H1 (cell line): ENCODE data around the gene FCN2.

ENCODE experiments used
- EZH2 ChIP-seq: fragments of 200-600 bp; sonication (generic); IDR thresholded peaks from 2 replicates; pipeline ENCODE4 v1.7.1; 2012; ENCODE audit warnings: low read depth, mild to moderate bottlenecking, moderate library complexity, low read length, inconsistent platforms; ENCODE audit not compliant: severe bottlenecking
- GTF2F1 ChIP-seq: IDR thresholded peaks from 2 replicates; pipeline ENCODE4 v1.6.1; 2012; ENCODE audit warnings: low read depth, low read length, improper control_type of control experiment, borderline replicate concordance
- POLR2A ChIP-seq, 2 experiments: IDR thresholded peaks; 1 replicate in 1 of 2; 2 replicates in 1 of 2; pipeline ENCODE4 v1.6.1; 2011; ENCODE audit warnings: low read depth in 2 of 2, low read length in 2 of 2, mild to moderate bottlenecking in 2 of 2; ENCODE audit errors: control extremely low read depth in 1 of 2
- POLR2AphosphoS5 ChIP-seq: IDR thresholded peaks from 2 replicates; pipeline ENCODE4 v1.6.1; 2011; ENCODE audit warnings: low read depth, low read length
- RAD21 ChIP-seq, 2 experiments: IDR thresholded peaks in 1 of 2; conservative IDR thresholded peaks in 1 of 2; 2 replicates each; pipeline ENCODE4 v1.6.1; 2011; ENCODE audit warnings: low read depth in 2 of 2, low read length in 2 of 2, improper control_type of control experiment in 1 of 2, inconsistent platforms in 1 of 2, mild to moderate bottlenecking in 1 of 2, moderate library complexity in 1 of 2
- RXRA ChIP-seq: IDR thresholded peaks from 2 replicates; pipeline ENCODE4 v1.6.1; 2011; ENCODE audit warnings: low read depth, mild to moderate bottlenecking, low read length, moderate library complexity; ENCODE audit not compliant: insufficient read depth
- SIN3A ChIP-seq, 2 experiments: IDR thresholded peaks in 1 of 2; conservative IDR thresholded peaks in 1 of 2; 2 replicates each; pipeline ENCODE4 v1.6.1; 2011 to 2012; ENCODE audit warnings: low read length in 2 of 2, improper control_type of control experiment in 1 of 2, low read depth in 1 of 2, mild to moderate bottlenecking in 1 of 2
- SUZ12 ChIP-seq: fragments of 200-600 bp; sonication (generic); IDR thresholded peaks from 2 replicates; pipeline ENCODE4 v1.6.1; 2012; ENCODE audit warnings: mild to moderate bottlenecking, inconsistent platforms, low read length, moderate library complexity, mixed read lengths
- YY1 ChIP-seq: IDR thresholded peaks from 2 replicates; pipeline ENCODE4 v1.6.1; 2011; ENCODE audit warnings: low read depth, mild to moderate bottlenecking, low read length
- ZNF274 ChIP-seq: IDR thresholded peaks from 2 replicates; pipeline ENCODE4 v1.7.0; 2012; ENCODE audit warnings: low read length, borderline replicate concordance; ENCODE audit errors: extremely low read depth
- TF ChIP-seq, protein P1 (sequence below), 3 experiments: IDR thresholded peaks; 1 replicate in 2 of 3; 2 replicates in 1 of 3; pipeline versions ENCODE4 v1.5.1 to v1.6.1; 2011; ENCODE audit warnings: low read length in 3 of 3, mild to moderate bottlenecking in 3 of 3, inconsistent platforms in 2 of 3, low read depth in 1 of 3, moderate library complexity in 1 of 3; ENCODE audit not compliant: insufficient read depth in 1 of 3; ENCODE audit errors: control extremely low read depth in 1 of 3

GRCh38 chr9:134837529-134837928 lies 43.1 kb upstream of the FCN2 start:
- TF ChIP-seq POLR2A (IDR thresholded peaks at IDR 0.05; ENCODE audit: control extremely low read depth in 1 of 2, low read depth in 2 of 2, low read length in 2 of 2) (no peak), EZH2 (no peak), SUZ12 (no peak), SIN3A (conservative IDR thresholded peaks at IDR 0.05 in 1 of 2, IDR thresholded peaks at IDR 0.05 in 1 of 2; ENCODE audit: low read depth in 1 of 2, low read length in 2 of 2) (no peak), YY1 (no peak), POLR2AphosphoS5 (no peak), RAD21 (IDR thresholded peaks at IDR 0.05 in 1 of 2, conservative IDR thresholded peaks at IDR 0.05 in 1 of 2; ENCODE audit: low read depth in 2 of 2, low read length in 2 of 2) (no peak), GTF2F1 (no peak), RXRA (no peak), ZNF274 (no peak)
- TF ChIP-seq, protein P1, sequence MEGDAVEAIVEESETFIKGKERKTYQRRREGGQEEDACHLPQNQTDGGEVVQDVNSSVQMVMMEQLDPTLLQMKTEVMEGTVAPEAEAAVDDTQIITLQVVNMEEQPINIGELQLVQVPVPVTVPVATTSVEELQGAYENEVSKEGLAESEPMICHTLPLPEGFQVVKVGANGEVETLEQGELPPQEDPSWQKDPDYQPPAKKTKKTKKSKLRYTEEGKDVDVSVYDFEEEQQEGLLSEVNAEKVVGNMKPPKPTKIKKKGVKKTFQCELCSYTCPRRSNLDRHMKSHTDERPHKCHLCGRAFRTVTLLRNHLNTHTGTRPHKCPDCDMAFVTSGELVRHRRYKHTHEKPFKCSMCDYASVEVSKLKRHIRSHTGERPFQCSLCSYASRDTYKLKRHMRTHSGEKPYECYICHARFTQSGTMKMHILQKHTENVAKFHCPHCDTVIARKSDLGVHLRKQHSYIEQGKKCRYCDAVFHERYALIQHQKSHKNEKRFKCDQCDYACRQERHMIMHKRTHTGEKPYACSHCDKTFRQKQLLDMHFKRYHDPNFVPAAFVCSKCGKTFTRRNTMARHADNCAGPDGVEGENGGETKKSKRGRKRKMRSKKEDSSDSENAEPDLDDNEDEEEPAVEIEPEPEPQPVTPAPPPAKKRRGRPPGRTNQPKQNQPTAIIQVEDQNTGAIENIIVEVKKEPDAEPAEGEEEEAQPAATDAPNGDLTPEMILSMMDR (IDR thresholded peaks at IDR 0.05; ENCODE audit: control extremely low read depth in 1 of 3, insufficient read depth in 1 of 3, low read depth in 1 of 3, low read length in 3 of 3): no peak
